ENCODE data around the gene CEP41.

DNA sequence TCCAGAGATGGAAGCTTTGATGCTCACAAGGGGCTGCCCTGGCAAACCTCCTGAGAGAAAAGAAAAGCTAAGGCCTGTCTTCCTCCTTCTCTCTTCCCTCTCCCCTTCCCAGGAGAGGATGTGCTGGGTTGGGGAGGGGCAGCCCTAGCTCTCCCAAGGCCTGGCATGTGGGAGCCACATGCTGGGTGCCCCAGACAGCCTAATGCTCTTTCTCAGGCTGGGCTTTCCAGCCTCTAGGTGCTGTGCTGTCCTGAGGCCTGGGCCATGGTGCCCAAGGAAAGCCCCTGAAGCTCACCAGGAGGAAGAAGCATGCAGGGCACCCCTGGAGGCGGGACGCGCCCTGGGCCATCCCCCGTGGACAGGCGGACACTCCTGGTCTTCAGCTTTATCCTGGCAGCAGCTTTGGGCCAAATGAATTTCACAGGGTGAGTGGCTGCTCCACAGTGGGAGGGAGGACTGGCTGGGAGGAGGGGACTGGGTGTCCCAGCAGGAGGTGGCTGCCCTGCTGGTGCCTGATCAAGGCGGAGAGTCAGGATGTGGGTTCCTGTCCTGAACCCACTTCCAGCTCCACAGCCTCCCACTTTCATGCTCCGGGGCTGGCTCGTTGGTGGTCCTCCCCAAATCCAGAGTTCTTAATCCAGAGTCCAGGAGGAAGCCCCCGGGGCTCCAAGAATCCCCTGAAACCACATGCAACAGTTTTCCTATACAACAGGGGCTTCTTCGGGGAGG is 94.5 kb downstream of the CEP41 start:
- TF ChIP-seq CTCF (IDR thresholded peaks at IDR 0.05; ENCODE audit: low read length): no peak
- TF ChIP-seq EZH2 (optimal IDR thresholded peaks at IDR 0.05; ENCODE audit: low read depth, low read length): no peak
- no peak for TF ChIP-seq EZH2phosphoT487 (IDR thresholded peaks at IDR 0.05; ENCODE audit: low read length)
